SK-N-SH (cell line): ENCODE measurements around the gene ZNF197. TPM values are rescaled to one million over a fixed set of nuclear protein-coding genes. Genes with fewer than 3 reads are reported as not detected.

Experiments
- CTCF ChIA-PET: fragments of 300-600, 350-600 bp; formaldehyde crosslinking; extraction: SDS; loops from one replicate; lab custom pipeline; 2021; lab: Yijun Ruan, JAX
- POLR2A ChIA-PET: fragments of 350-600 bp; sonication (Branson Sonifier 250); formaldehyde crosslinking; extraction: SDS; loops from one replicate; lab custom pipeline; 2020; ENCODE audit warnings: antibody characterized with exemption, inconsistent platforms; lab: Yijun Ruan, JAX
- DNase-seq: peaks from one replicate; pipeline ENCODE4 v3.0.0; 2012
- H2AFZ ChIP-seq: fragments of 200-600 bp; sonication (generic); 2 replicates; pipeline ENCODE4 v1.8.1; 2016; ENCODE audit warnings: antibody characterized with exemption, mild to moderate bottlenecking, low read depth
- H3F3A ChIP-seq: fragments of 200-600 bp; sonication (generic); replicated peaks from 2 replicates; pipeline ENCODE3; 2016; ENCODE audit warnings: antibody characterized with exemption, mild to moderate bottlenecking; ENCODE audit not compliant: insufficient read depth
- H3K27ac ChIP-seq, 2 experiments: fragments of 200-500 bp in 1 of 2; fragments of 200-600 bp in 1 of 2; sonication (Bioruptor generic) in 1 of 2; sonication (generic), shearing (Covaris generic) in 1 of 2; 2 replicates each; pipeline versions ENCODE4 v1.5.1 to v1.6.1; 2014 to 2016; ENCODE audit warnings: low read depth in 2 of 2, inconsistent platforms in 1 of 2, low read length in 1 of 2, mild to moderate bottlenecking in 1 of 2, mixed read lengths in 1 of 2
- H3K27me3 ChIP-seq: fragments of 200-600 bp; sonication (generic), shearing (Covaris generic); 2 replicates; pipeline ENCODE4 v1.6.1; 2016; ENCODE audit warnings: mixed run types; ENCODE audit not compliant: insufficient read depth
- H3K36me3 ChIP-seq, 2 experiments: fragments of 200-500 bp in 1 of 2; fragments of 200-600 bp in 1 of 2; sonication (Bioruptor generic) in 1 of 2; sonication (generic) in 1 of 2; replicated peaks in 1 of 2; 2 replicates each; pipeline versions ENCODE3 to v1.5.1; 2014 to 2016; ENCODE audit warnings: low read length in 1 of 2, mild to moderate bottlenecking in 1 of 2; ENCODE audit not compliant: insufficient read depth in 2 of 2, control insufficient read depth in 1 of 2
- H3K4me1 ChIP-seq, 2 experiments: fragments of 200-500 bp in 1 of 2; fragments of 200-600 bp in 1 of 2; sonication (Bioruptor generic) in 1 of 2; sonication (generic), shearing (Covaris generic) in 1 of 2; 2 replicates each; pipeline versions ENCODE4 v1.5.1 to v1.6.1; 2014 to 2016; ENCODE audit warnings: low read depth in 1 of 2, low read length in 1 of 2, mixed run types in 1 of 2; ENCODE audit not compliant: insufficient read depth in 2 of 2, control insufficient read depth in 1 of 2
- H3K4me2 ChIP-seq: fragments of 200-600 bp; sonication (generic), shearing (Covaris generic); 2 replicates; pipeline ENCODE4 v1.6.1; 2017; ENCODE audit warnings: mixed run types
- H3K4me3 ChIP-seq, 2 experiments: fragments of 200-500 bp in 1 of 2; fragments of 200-600 bp in 1 of 2; sonication (Bioruptor generic) in 1 of 2; sonication (generic), shearing (Covaris generic) in 1 of 2; 2 replicates each; pipeline versions ENCODE4 v1.5.1 to v1.8.1; 2014 to 2016; ENCODE audit warnings: low read depth in 2 of 2, inconsistent platforms in 1 of 2, low read length in 1 of 2, mild to moderate bottlenecking in 1 of 2, mixed read lengths in 1 of 2, moderate library complexity in 1 of 2
- H3K79me2 ChIP-seq: fragments of 200-600 bp; sonication (generic); 2 replicates; pipeline ENCODE4 v1.8.1; 2017; ENCODE audit warnings: mild to moderate bottlenecking; ENCODE audit not compliant: insufficient read depth
- H3K9ac ChIP-seq: fragments of 200-600 bp; sonication (generic); 2 replicates; pipeline ENCODE4 v1.6.1; 2017; ENCODE audit warnings: mixed run types
- H3K9me2 ChIP-seq: fragments of 200-600 bp; sonication (generic); 2 replicates; pipeline ENCODE4 v1.6.1; 2017; ENCODE audit warnings: mixed run types
- H3K9me3 ChIP-seq: fragments of 200-600 bp; sonication (generic); 2 replicates; pipeline ENCODE4 v1.6.1; 2017; ENCODE audit warnings: mixed run types, mild to moderate bottlenecking, moderate library complexity
- H4K20me1 ChIP-seq: fragments of 200-600 bp; sonication (generic); 2 replicates; pipeline ENCODE4 v1.6.1; 2017; ENCODE audit warnings: mild to moderate bottlenecking, mixed run types; ENCODE audit not compliant: insufficient read depth
- GATA2 ChIP-seq: sonication (generic); formaldehyde crosslinking; IDR thresholded peaks from 2 replicates; pipeline ENCODE4 v1.5.0; 2020; ENCODE audit warnings: mild to moderate bottlenecking, missing genetic modification reagents
- MXI1 ChIP-seq: IDR thresholded peaks from 2 replicates; pipeline ENCODE4 v1.6.1; 2012; ENCODE audit warnings: mild to moderate bottlenecking, low read depth, low read length, improper control_type of control experiment
- YY1 ChIP-seq: IDR thresholded peaks from 2 replicates; pipeline ENCODE4 v1.4.0; 2012; ENCODE audit warnings: low read depth, mild to moderate bottlenecking
- WGBS: methylation state at CpG from one replicate; pipeline ENCODE4 v1.1.6; 2017; ENCODE audit warnings: low lambda C conversion rate; 5-methylcytosine and 5-hydroxymethylcytosine counted together
- polyA plus RNA-seq, 3 experiments: library from polyadenylated mRNA; depleted of rRNA; stranded (reverse); fragments of >200 nt; gene quantifications; 2 replicates each; pipeline ENCODE4 v1.2.3, GENCODE V29; 2012
- TF ChIP-seq, protein P1 (sequence below): IDR thresholded peaks from 2 replicates; pipeline ENCODE4 v1.4.0; 2012; ENCODE audit warnings: low read depth, borderline replicate concordance
- TF ChIP-seq, protein P2 (sequence below): fragments of 200-600 bp; sonication (generic); IDR thresholded peaks from 2 replicates; pipeline ENCODE4 v1.6.1; 2017; ENCODE audit warnings: antibody characterized with exemption, mild to moderate bottlenecking, moderate library complexity
- TF ChIP-seq, protein P3 (sequence below): IDR thresholded peaks from 2 replicates; pipeline ENCODE4; 2012

The ZNF197 gene
- polyA plus RNA-seq, 1 of the 3 experiments (the other 2 are of a cell fraction) = 4.3 TPM

DNA sequence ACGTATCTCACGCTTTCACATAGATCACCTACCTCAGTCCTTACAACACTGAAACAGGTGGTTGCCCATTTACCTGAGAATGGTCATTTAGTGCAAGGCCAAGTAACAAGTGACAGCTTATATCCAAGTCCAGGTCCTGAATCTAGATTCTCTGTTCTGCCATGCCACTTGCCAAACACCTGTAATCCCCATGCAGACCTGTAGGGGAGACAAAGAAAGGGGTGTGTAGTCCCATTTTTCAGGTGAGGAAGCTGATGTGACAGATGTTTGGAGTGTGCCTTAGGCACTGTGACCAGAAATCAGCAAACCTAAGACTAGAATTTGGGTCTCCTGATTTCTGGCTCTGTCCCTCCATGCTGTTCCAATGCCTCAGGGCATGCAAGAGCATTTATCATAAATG is 36.4 kb downstream of the ZNF197 start:
- TF ChIP-seq, protein P1, sequence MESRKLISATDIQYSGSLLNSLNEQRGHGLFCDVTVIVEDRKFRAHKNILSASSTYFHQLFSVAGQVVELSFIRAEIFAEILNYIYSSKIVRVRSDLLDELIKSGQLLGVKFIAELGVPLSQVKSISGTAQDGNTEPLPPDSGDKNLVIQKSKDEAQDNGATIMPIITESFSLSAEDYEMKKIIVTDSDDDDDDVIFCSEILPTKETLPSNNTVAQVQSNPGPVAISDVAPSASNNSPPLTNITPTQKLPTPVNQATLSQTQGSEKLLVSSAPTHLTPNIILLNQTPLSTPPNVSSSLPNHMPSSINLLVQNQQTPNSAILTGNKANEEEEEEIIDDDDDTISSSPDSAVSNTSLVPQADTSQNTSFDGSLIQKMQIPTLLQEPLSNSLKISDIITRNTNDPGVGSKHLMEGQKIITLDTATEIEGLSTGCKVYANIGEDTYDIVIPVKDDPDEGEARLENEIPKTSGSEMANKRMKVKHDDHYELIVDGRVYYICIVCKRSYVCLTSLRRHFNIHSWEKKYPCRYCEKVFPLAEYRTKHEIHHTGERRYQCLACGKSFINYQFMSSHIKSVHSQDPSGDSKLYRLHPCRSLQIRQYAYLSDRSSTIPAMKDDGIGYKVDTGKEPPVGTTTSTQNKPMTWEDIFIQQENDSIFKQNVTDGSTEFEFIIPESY = no peak
- TF ChIP-seq, protein P2, sequence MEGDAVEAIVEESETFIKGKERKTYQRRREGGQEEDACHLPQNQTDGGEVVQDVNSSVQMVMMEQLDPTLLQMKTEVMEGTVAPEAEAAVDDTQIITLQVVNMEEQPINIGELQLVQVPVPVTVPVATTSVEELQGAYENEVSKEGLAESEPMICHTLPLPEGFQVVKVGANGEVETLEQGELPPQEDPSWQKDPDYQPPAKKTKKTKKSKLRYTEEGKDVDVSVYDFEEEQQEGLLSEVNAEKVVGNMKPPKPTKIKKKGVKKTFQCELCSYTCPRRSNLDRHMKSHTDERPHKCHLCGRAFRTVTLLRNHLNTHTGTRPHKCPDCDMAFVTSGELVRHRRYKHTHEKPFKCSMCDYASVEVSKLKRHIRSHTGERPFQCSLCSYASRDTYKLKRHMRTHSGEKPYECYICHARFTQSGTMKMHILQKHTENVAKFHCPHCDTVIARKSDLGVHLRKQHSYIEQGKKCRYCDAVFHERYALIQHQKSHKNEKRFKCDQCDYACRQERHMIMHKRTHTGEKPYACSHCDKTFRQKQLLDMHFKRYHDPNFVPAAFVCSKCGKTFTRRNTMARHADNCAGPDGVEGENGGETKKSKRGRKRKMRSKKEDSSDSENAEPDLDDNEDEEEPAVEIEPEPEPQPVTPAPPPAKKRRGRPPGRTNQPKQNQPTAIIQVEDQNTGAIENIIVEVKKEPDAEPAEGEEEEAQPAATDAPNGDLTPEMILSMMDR = peak; percentile 32; the same call in 1 of the 2 replicates
- TF ChIP-seq GATA2 (CRISPR knock-in tag) (no peak), YY1 (no peak)
- 0 out of 2 replicates have a peak, but pooled peaks cover under 1% of the 10 kb centered on the region for H3K79me2 ChIP-seq
- H3K4me1 ChIP-seq = no peaks in the 10 kb centered on the region
- no peak for DNase-seq
- CTCF ChIA-PET = no interaction called here
- no peaks in the 10 kb centered on the region for H3F3A ChIP-seq
- peaks cover 55 to 61% of the 10 kb centered on the region in 2 experiments for H3K36me3 ChIP-seq
- H3K4me2 ChIP-seq = no peak overlapping the region
- WGBS = 94% methylated on average over 2 of the region's 2 CpGs
- no peaks in the 10 kb centered on the region for H4K20me1 ChIP-seq
- peaks cover 12% of the 10 kb centered on the region; the same call in 1 of the 2 replicates for H3K9me3 ChIP-seq
- H3K27me3 ChIP-seq = no peaks in the 10 kb centered on the region
- no peak overlapping the region for H3K27ac ChIP-seq
- H2AFZ ChIP-seq = no peak overlapping the region
- no peak overlapping the region for H3K9ac ChIP-seq
- no peaks in the 10 kb centered on the region for H3K9me2 ChIP-seq
- H3K4me3 ChIP-seq = no peak overlapping the region
- POLR2A ChIA-PET = no interaction called here

DNA sequence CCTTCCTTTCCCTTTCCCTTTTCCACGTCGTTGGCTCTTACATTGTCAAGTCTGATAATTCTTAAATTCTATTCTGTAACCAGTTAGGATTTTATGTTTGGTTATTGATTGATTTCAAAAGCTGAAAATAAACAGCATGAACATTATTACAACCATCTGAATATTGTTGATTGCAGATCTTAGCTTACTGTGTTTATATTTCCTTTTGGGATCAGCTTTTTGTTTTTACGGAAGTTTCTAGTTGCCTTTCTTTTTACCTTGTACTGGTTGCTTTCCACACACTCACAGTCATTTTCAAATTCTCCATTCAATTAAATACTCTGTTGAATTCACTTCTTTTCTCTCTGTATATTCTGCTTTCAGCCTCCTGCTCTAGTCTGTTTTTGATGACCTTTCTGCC is 40.3 kb downstream of the ZNF197 start:
- Histone ChIP-seq H3K4me1 (no peaks in the 10 kb centered on the region; a peak in 1 of 4 replicates), H3K4me2 (no peak overlapping the region), H4K20me1 (no peaks in the 10 kb centered on the region), H3K9ac (no peak overlapping the region), H3K36me3 (peaks cover 20 to 24% of the 10 kb centered on the region in 2 experiments), H3K4me3 (no peak overlapping the region), H3K27me3 (no peaks in the 10 kb centered on the region), H3K79me2 (no peaks in the 10 kb centered on the region), H3K27ac (no peak overlapping the region), H3F3A (no peaks in the 10 kb centered on the region), H3K9me3 (0 out of 2 replicates have a peak, but pooled peaks cover 5% of the 10 kb centered on the region), H3K9me2 (no peaks in the 10 kb centered on the region), H2AFZ (no peak overlapping the region)
- ChIA-PET POLR2A (no interaction called here), CTCF (interaction anchor here (0.9 kb wide), 1 partner anchor 14 kb away, joined by 5 read pairs; no protein-coding TSS in a partner anchor)
- TF ChIP-seq, protein P3, sequence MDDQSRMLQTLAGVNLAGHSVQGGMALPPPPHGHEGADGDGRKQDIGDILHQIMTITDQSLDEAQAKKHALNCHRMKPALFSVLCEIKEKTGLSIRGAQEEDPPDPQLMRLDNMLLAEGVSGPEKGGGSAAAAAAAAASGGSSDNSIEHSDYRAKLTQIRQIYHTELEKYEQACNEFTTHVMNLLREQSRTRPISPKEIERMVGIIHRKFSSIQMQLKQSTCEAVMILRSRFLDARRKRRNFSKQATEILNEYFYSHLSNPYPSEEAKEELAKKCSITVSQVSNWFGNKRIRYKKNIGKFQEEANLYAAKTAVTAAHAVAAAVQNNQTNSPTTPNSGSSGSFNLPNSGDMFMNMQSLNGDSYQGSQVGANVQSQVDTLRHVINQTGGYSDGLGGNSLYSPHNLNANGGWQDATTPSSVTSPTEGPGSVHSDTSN = no peak
- no peak for TF ChIP-seq MXI1
- TF ChIP-seq, protein P2 = no peak
- DNase-seq = no peak
- 92% methylated on average over 3 of the region's 3 CpGs for WGBS
